Mammary epithelial cell (primary cell): ENCODE results near the gene GDPD3.

Experiments used
- EZH2 ChIP-seq: IDR thresholded peaks from 2 replicates; pipeline ENCODE4 v1.6.1; 2012; ENCODE audit warnings: low read length, inconsistent platforms, borderline replicate concordance
- TF ChIP-seq, protein P1 (sequence below), 2 donors: IDR thresholded peaks in 1 of 2; conservative IDR thresholded peaks in 1 of 2; 2 replicates each; pipeline ENCODE4 v1.5.1; 2011 to 2012; ENCODE audit warnings: inconsistent platforms in 2 of 2, low read length in 2 of 2, mild to moderate bottlenecking in 2 of 2, control low read depth in 1 of 2, low read depth in 1 of 2; ENCODE audit not compliant: insufficient read depth in 1 of 2; ENCODE audit errors: extremely low read depth in 1 of 2

DNA sequence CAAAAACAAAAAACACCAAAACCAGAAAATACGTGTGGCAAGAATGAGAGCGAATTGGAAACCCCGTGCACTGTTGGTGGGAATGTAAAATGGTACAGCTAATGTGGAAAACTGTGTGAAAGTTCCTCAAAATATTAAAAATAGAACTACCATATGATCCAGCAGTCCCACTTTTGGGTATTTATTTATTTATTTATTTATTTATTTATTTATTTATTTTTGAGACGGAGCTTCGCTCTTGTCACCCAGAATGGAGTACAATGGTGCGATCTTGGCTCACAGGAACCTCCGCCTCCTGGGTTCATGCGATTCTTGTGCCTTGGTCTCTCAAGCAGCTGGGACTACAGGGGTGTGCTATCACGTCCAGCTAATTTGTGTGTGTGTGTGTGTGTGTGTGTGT is 39.2 kb upstream of the GDPD3 start:
- no peak for TF ChIP-seq EZH2
- TF ChIP-seq, protein P1, sequence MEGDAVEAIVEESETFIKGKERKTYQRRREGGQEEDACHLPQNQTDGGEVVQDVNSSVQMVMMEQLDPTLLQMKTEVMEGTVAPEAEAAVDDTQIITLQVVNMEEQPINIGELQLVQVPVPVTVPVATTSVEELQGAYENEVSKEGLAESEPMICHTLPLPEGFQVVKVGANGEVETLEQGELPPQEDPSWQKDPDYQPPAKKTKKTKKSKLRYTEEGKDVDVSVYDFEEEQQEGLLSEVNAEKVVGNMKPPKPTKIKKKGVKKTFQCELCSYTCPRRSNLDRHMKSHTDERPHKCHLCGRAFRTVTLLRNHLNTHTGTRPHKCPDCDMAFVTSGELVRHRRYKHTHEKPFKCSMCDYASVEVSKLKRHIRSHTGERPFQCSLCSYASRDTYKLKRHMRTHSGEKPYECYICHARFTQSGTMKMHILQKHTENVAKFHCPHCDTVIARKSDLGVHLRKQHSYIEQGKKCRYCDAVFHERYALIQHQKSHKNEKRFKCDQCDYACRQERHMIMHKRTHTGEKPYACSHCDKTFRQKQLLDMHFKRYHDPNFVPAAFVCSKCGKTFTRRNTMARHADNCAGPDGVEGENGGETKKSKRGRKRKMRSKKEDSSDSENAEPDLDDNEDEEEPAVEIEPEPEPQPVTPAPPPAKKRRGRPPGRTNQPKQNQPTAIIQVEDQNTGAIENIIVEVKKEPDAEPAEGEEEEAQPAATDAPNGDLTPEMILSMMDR (conservative IDR thresholded peaks at IDR 0.05 in 1 of 2, IDR thresholded peaks at IDR 0.05 in 1 of 2; ENCODE audit: extremely low read depth in 1 of 2, insufficient read depth in 1 of 2, low read depth in 1 of 2, low read length in 2 of 2): no peak
